ENCODE results near the gene RBBP4. TPM values are rescaled to one million over a fixed set of nuclear protein-coding genes. Genes with fewer than 3 reads are reported as not detected.
"Not testable (repeated sequence)": the region's sequence is repeated elsewhere in the genome, so short reads cannot be mapped to it uniquely, and the experiment has no call there.

The RBBP4 gene
- total RNA-seq, 2 experiments from 2014 or later = 290 to 298 TPM

DNA sequence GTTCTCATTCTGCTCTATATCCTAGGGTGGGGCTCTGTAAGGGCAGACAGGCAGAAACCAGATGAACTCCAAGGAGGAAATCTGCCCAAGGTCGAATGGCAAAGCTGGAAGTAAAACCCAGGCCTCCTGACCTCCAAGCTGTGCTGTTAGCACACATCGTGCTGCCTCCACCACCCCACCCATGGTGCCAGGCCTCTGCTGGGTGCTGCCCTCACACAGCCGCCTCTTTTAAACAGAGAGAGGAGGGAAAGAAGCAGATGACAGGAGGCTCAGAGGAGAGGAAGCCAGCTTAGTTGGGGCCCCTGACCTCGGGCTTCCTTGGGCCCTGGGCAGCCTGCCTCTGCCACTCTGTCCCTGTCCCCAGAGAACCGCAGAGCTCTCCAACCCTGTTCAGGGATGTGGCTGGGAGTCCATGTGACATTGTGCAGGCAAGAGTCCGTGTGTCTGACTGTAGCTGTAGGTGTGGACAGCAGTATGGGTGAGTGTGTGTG is 50.5 kb downstream of the RBBP4 start:
- DNase-seq (no peak), ATAC-seq (no peak)
- H3K36me3 Mint-ChIP-seq (ENCODE audit: low read depth) = no peaks in the 10 kb centered on the region
- H3K27me3 Mint-ChIP-seq (ENCODE audit: low read depth) = peaks cover 34% of the 10 kb centered on the region
- peaks cover 8% of the 10 kb centered on the region for H3K4me1 Mint-ChIP-seq (ENCODE audit: low read depth)
- no peak overlapping the region for H3K4me3 Mint-ChIP-seq
- ChIA-PET CTCF (interaction anchor here (0.6 to 3.7 kb wide), 3 partner anchors 11 to 229 kb away, joined by 3 to 20 read pairs (median 3); no protein-coding TSS in a partner anchor), POLR2A (no interaction called here)
- no peaks in the 10 kb centered on the region for H3K9me3 Mint-ChIP-seq (ENCODE audit: insufficient read depth)
- no peak overlapping the region for H3K27ac Mint-ChIP-seq

DNA sequence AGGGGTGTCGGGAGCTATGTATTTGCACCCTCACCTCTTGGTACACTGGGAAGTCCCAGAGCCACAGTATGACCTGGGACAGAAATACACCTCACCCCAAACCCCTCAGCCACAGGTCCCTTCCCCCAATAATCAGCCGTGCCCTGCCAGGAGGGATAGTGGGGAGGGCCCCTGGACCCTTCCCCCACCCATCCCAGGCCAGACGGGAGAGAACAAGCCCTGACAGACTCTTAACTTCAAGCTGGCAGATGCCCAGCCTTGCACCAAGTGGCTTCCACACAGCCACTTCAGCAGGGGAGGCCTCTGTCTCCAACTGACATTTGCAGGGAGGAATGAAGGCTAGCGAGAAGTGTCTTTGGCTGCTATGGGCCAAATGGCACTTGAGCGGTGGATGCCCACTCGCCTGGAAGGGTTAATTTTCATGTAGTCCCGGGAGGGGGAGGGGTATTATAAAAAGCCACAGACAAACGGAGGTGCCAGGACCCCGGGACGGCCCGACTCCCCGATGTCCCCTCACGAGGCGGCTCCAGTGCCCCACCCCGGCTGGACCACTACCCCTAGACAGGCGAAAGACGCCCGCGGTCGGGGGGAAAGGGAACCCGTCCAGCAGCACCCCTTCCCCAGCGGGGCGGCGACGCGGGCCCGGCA is 51.1 kb downstream of the RBBP4 start:
- Mint-ChIP-seq H3K9me3 (ENCODE audit: insufficient read depth) (no peaks in the 10 kb centered on the region), H3K27ac (no peak overlapping the region), H3K36me3 (ENCODE audit: low read depth) (no peaks in the 10 kb centered on the region), H3K27me3 (ENCODE audit: low read depth) (peaks cover 34% of the 10 kb centered on the region), H3K4me1 (ENCODE audit: low read depth) (peaks cover 8% of the 10 kb centered on the region), H3K4me3 (no peak overlapping the region)
- DNase-seq (no peak), ATAC-seq (no peak)
- ChIA-PET CTCF (interaction anchor here (0.6 to 3.7 kb wide), 3 partner anchors 11 to 229 kb away, joined by 3 to 20 read pairs (median 3); no protein-coding TSS in a partner anchor), POLR2A (interaction anchor here (0.6 kb wide), 1 partner anchor 60 kb away, joined by 4 read pairs; no protein-coding TSS in a partner anchor)

- H3K36me3 Mint-ChIP-seq (ENCODE audit: low read depth) = no peaks in the 10 kb centered on the region
- DNase-seq (peak; percentile 33), ATAC-seq (peak; percentile 76)
- no peak within 1 kb of the TSS for H3K4me3 Mint-ChIP-seq
- peaks cover 8% of the 10 kb centered on the region for H3K4me1 Mint-ChIP-seq (ENCODE audit: low read depth)
- ChIA-PET CTCF (interaction anchor here (3.7 kb wide), 1 partner anchor 10 kb away, joined by 20 read pairs; no protein-coding TSS in a partner anchor), POLR2A (interaction anchor here (0.5 to 0.6 kb wide), 3 partner anchors 12 to 61 kb away, joined by 3 to 4 read pairs (median 3); no protein-coding TSS in a partner anchor)
- H3K27ac Mint-ChIP-seq = no peak within 1 kb of the TSS
- H3K27me3 Mint-ChIP-seq (ENCODE audit: low read depth) = peaks cover 37% of the 10 kb centered on the region
- no peaks in the 10 kb centered on the region for H3K9me3 Mint-ChIP-seq (ENCODE audit: insufficient read depth)
Measured at GRCh38 chr1:32702599-32703478, 51.8 kb downstream of the RBBP4 start, which contains the start of gene SYNC. Gene SYNC (minus strand): TSS chr1:32702770. CDS start chr1:32702660, 110 bp downstream.

DNA sequence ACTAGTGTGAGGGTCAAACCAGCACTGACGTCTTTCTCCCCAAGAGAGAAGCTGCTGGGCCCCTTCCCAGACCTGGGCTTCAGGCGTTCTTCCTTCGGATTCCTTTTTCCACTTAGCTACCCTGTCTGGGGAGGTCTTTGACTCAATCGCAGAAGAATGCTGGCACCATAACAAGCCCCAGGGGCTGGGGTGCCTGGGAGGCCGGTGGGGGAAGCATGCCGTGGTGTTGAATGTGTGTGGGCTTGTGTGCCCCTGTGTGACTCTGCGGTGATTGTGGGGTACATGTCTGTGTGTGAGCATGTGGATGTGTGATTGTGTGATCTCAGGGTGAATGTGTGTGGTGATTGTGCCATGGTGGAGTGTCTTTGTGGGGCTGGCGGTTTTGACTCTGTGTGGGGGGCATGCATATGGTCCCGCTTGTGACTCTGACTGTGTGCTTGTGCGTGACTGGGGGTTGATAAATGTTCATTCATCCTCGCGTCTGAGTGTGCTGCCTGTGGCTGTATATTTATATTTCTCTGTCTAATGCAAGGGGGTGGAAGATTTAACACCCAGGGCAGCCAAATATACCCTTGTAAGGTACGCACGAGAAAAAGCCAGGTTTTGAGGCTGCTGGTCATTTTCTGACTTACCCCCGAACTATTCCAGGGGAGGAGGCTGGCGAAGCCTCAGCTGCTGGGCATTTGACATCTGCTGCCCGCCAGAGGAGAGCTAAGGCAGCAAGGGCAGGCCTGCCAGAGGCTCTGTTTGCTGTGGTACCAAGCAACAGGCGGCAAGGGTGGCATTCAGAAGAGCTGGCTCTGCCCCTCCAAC is 52.7 kb downstream of the RBBP4 start:
- no peak overlapping the region for H3K27ac Mint-ChIP-seq
- no peak overlapping the region for H3K4me3 Mint-ChIP-seq
- ChIA-PET CTCF (interaction anchor here (0.6 to 3.7 kb wide), 2 partner anchors 9 to 238 kb away, joined by 3 to 20 read pairs; no protein-coding TSS in a partner anchor), POLR2A (interaction anchor here (0.5 to 0.6 kb wide), 2 partner anchors 12 kb away, joined by 3 read pairs; no protein-coding TSS in a partner anchor)
- H3K4me1 Mint-ChIP-seq (ENCODE audit: low read depth) = peaks cover 8% of the 10 kb centered on the region
- ATAC-seq (no peak), DNase-seq (no peak)
- no peaks in the 10 kb centered on the region for H3K9me3 Mint-ChIP-seq (ENCODE audit: insufficient read depth)
- no peaks in the 10 kb centered on the region for H3K36me3 Mint-ChIP-seq (ENCODE audit: low read depth)
- peaks cover 37% of the 10 kb centered on the region for H3K27me3 Mint-ChIP-seq (ENCODE audit: low read depth)

GRCh38 chr1:32705516-32705915 is 54.5 kb downstream of the RBBP4 start:
- no peaks in the 10 kb centered on the region for H3K36me3 Mint-ChIP-seq (ENCODE audit: low read depth)
- POLR2A ChIA-PET = interaction anchor here (0.9 to 1.1 kb wide), 2 partner anchors 20 to 54 kb away, joined by 4 read pairs; no protein-coding TSS in a partner anchor

DNA sequence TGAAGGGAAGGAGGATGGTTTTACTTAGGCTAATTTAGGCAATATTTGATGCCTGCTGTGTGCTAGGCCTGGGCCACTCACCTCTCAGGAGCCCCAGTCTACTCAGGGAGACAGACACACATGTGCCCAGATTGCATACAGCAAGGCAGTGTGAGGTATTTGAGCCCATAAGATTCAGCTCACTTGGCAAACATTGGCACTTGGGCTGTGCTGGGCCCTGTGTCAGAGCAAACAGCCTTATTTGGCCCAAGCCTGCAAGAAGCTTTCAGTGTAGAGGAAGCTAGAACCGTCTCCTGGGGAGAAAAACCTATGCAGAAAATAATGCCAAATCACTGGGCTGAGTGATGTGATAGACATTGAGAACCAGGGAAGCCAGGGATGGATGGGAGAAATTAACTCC is 55.5 kb downstream of the RBBP4 start:
- ATAC-seq (no peak), DNase-seq (no peak)
- POLR2A ChIA-PET = interaction anchor here (0.9 to 1.1 kb wide), 2 partner anchors 21 to 55 kb away, joined by 4 read pairs; no protein-coding TSS in a partner anchor
- Mint-ChIP-seq H3K27me3 (ENCODE audit: low read depth) (peaks cover 26% of the 10 kb centered on the region), H3K4me3 (no peak overlapping the region), H3K27ac (no peak overlapping the region), H3K9me3 (ENCODE audit: insufficient read depth) (no peaks in the 10 kb centered on the region), H3K4me1 (ENCODE audit: low read depth) (peaks cover 8% of the 10 kb centered on the region), H3K36me3 (ENCODE audit: low read depth) (no peaks in the 10 kb centered on the region)
- CTCF ChIA-PET = interaction anchor here (0.9 to 2.0 kb wide), 4 partner anchors 9 to 68 kb away, joined by 3 to 12 read pairs (median 4); no protein-coding TSS in a partner anchor

More at GRCh38 chr1:32705516-32705915, 54.5 kb downstream of the RBBP4 start:
- H3K9me3 Mint-ChIP-seq (ENCODE audit: insufficient read depth) = no peaks in the 10 kb centered on the region
- no peak overlapping the region for H3K27ac Mint-ChIP-seq
- H3K4me1 Mint-ChIP-seq (ENCODE audit: low read depth) = peaks cover 8% of the 10 kb centered on the region
- peaks cover 33% of the 10 kb centered on the region for H3K27me3 Mint-ChIP-seq (ENCODE audit: low read depth)
- ATAC-seq = no peak
- no peak for DNase-seq
- CTCF ChIA-PET = interaction anchor here (1.0 to 2.0 kb wide), 3 partner anchors 17 to 69 kb away, joined by 3 to 12 read pairs (median 6); no protein-coding TSS in a partner anchor
- H3K4me3 Mint-ChIP-seq = no peak overlapping the region

GRCh38 chr1:32709075-32709474 is 58.1 kb downstream of the RBBP4 start:
- Mint-ChIP-seq H3K27ac (no peak overlapping the region), H3K4me1 (ENCODE audit: low read depth) (peaks cover 6% of the 10 kb centered on the region), H3K36me3 (ENCODE audit: low read depth) (no peaks in the 10 kb centered on the region), H3K4me3 (no peak overlapping the region), H3K27me3 (ENCODE audit: low read depth) (peaks cover 11% of the 10 kb centered on the region), H3K9me3 (ENCODE audit: insufficient read depth) (no peaks in the 10 kb centered on the region)
- ChIA-PET CTCF (interaction anchor here (5.4 kb wide), 1 partner anchor 165 kb away, joined by 72 read pairs; no protein-coding TSS in a partner anchor), POLR2A (interaction anchor here (1.1 kb wide), 1 partner anchor 23 kb away, joined by 3 read pairs; no protein-coding TSS in a partner anchor)
- no peak for ATAC-seq
- DNase-seq = no peak

- Mint-ChIP-seq H3K27me3 (ENCODE audit: low read depth) (peaks cover 10% of the 10 kb centered on the region), H3K9me3 (ENCODE audit: insufficient read depth) (no peaks in the 10 kb centered on the region), H3K36me3 (ENCODE audit: low read depth) (no peaks in the 10 kb centered on the region), H3K27ac (no peak overlapping the region), H3K4me1 (ENCODE audit: low read depth) (peaks cover 6% of the 10 kb centered on the region), H3K4me3 (no peak overlapping the region)
- ChIA-PET POLR2A (interaction anchor here (1.1 kb wide), 1 partner anchor 23 kb away, joined by 3 read pairs; no protein-coding TSS in a partner anchor), CTCF (interaction anchor here (0.7 to 5.4 kb wide), 2 partner anchors 165 to 587 kb away, joined by 3 to 72 read pairs; no protein-coding TSS in a partner anchor)
- ATAC-seq (no peak), DNase-seq (no peak)
Measured at GRCh38 chr1:32709476-32709875, 58.5 kb downstream of the RBBP4 start.

DNA sequence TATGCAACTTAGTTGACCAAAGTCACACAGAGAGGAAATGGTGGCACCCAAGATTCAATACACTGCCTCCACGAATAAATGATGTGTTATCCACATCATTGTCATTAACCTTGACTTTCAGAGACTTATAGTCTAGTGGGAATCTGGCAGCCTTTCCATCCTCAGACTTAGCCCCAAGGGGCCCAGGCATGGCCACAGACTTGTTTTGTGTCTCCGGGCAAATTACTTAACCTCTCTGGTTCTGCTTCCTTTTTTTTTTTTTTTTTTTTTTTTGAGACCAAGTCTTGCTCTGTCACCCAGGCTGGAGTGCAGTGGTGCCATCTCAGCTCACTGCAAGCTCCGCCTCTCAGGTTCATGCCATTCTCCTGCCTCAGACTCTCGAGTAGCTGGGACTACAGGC is 60.2 kb downstream of the RBBP4 start:
- DNase-seq; POLR2A ChIA-PET; H3K27ac Mint-ChIP-seq; H3K4me1 Mint-ChIP-seq (ENCODE audit: low read depth); H3K9me3 Mint-ChIP-seq (ENCODE audit: insufficient read depth); H3K4me3 Mint-ChIP-seq; H3K36me3 Mint-ChIP-seq (ENCODE audit: low read depth); H3K27me3 Mint-ChIP-seq (ENCODE audit: low read depth); ATAC-seq: not testable (repeated sequence)
- CTCF ChIA-PET = interaction anchor here (1.1 to 6.3 kb wide), 19 partner anchors 8 to 343 kb away, joined by 3 to 142 read pairs (median 11); partner anchors contain the start of gene SYNC

DNA sequence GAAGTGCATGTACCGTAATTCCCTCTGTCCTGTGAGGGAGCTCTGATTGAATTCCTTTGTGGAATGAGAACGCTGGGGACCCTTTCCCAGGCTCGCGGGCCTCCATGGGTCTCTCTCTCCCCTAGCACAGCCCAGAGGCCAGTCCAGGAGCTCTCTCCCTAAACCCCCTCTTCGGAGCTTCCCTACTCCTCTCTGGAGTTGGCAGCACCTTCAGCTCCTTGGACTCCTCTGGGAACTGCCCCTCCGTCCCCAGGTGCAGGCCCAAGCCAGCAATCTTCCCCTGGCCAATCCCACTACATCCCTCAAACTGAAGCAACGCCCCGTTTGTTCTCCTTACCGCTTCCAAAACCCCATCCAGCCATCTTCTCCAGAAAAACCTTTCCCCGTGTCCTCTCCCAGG is 62.1 kb downstream of the RBBP4 start:
- ATAC-seq (no peak), DNase-seq (no peak)
- no peaks in the 10 kb centered on the region for H3K36me3 Mint-ChIP-seq (ENCODE audit: low read depth)
- H3K27me3 Mint-ChIP-seq (ENCODE audit: low read depth) = peaks cover 4% of the 10 kb centered on the region
- POLR2A ChIA-PET = interaction anchor here (1.8 kb wide), 1 partner anchor 61 kb away, joined by 9 read pairs; no protein-coding TSS in a partner anchor
- H3K27ac Mint-ChIP-seq = no peak overlapping the region
- CTCF ChIA-PET = interaction anchor here (0.7 to 6.3 kb wide), 44 partner anchors 10 to 563 kb away, joined by 3 to 142 read pairs (median 6); partner anchors contain the start of genes HPCA and SYNC
- H3K4me1 Mint-ChIP-seq (ENCODE audit: low read depth) = peaks cover 18% of the 10 kb centered on the region
- no peak overlapping the region for H3K4me3 Mint-ChIP-seq
- H3K9me3 Mint-ChIP-seq (ENCODE audit: insufficient read depth) = no peaks in the 10 kb centered on the region
